Caco-2 (cell line): ENCODE measurements around the gene SLC7A6OS. TPM values are rescaled to one million over a fixed set of nuclear protein-coding genes. Genes with fewer than 3 reads are reported as not detected.
A peak's percentile ranks its signal among the peaks of the same experiment; 100 is the strongest.

Experiments
- BruUV-seq: library from RNA; stranded (reverse); fragments of 400-500 nt; replicated peaks from 2 replicates; lab custom pipeline; 2021; lab: Mats Ljungman, UMichigan
- CTCF ChIA-PET: fragments of 300-600 bp; sonication (Branson Sonifier 250); formaldehyde crosslinking; loops from one replicate; lab custom pipeline; 2022; ENCODE audit warnings: antibody characterized with exemption; lab: Charles Lee
- POLR2A ChIA-PET: fragments of 300-600 bp; sonication (Branson Sonifier 250); formaldehyde crosslinking; loops from one replicate; lab custom pipeline; 2022; ENCODE audit warnings: antibody characterized with exemption; lab: Charles Lee
- DNase-seq, 2 experiments: peaks; one replicate each; pipeline versions ENCODE4 v3.0.0 to v3.0.0-alpha.2; 2020 to 2022
- H3K27me3 ChIP-seq: replicated peaks from 2 replicates; pipeline ENCODE4 v1.6.0; 2011; ENCODE audit warnings: low read length; ENCODE audit not compliant: control insufficient read depth, insufficient read depth
- H3K36me3 ChIP-seq: 2 replicates; pipeline ENCODE4 v1.5.1; 2011; ENCODE audit warnings: low read length; ENCODE audit not compliant: control insufficient read depth, insufficient read depth
- H3K4me1 ChIP-seq: fragments of 250-450 bp; sonication (Bioruptor Pico); 2 replicates; pipeline ENCODE4 v1.5.1; 2020; ENCODE audit warnings: mild to moderate bottlenecking
- H3K4me3 ChIP-seq: 2 replicates; pipeline ENCODE4 v1.5.1; 2011; ENCODE audit warnings: low read depth, mild to moderate bottlenecking, control low read depth, low read length
- H3K9me3 ChIP-seq: fragments of 250-450 bp; sonication (Bioruptor Pico); 2 replicates; pipeline ENCODE4 v1.5.1; 2020; ENCODE audit warnings: mild to moderate bottlenecking, moderate library complexity
- H3K27ac Mint-ChIP-seq: one replicate; pipeline ENCODE4 v1.8.0; 2022; ENCODE audit warnings: mixed read lengths; ENCODE audit not compliant: unreplicated experiment
- H3K27me3 Mint-ChIP-seq: one replicate; pipeline ENCODE4 v1.8.0; 2022; ENCODE audit warnings: mixed read lengths; ENCODE audit not compliant: insufficient read depth, unreplicated experiment
- H3K36me3 Mint-ChIP-seq: one replicate; pipeline ENCODE4 v1.8.0; 2022; ENCODE audit warnings: mild to moderate bottlenecking, mixed read lengths; ENCODE audit not compliant: insufficient read depth, unreplicated experiment
- H3K4me1 Mint-ChIP-seq: one replicate; pipeline ENCODE4 v1.8.0; 2022; ENCODE audit warnings: low read depth, mixed read lengths; ENCODE audit not compliant: unreplicated experiment
- H3K4me3 Mint-ChIP-seq: one replicate; pipeline ENCODE4 v1.8.0; 2022; ENCODE audit warnings: mild to moderate bottlenecking, moderate library complexity, mixed read lengths; ENCODE audit not compliant: unreplicated experiment
- H3K9me3 Mint-ChIP-seq: one replicate; pipeline ENCODE4 v1.8.0; 2022; ENCODE audit warnings: mixed read lengths; ENCODE audit not compliant: unreplicated experiment
- intact Hi-C: fragments of 100-400 bp; cut with micrococcal nuclease; formaldehyde crosslinking; loops from one replicate; pipeline ENCODE4 v1.10.0; 2022; ENCODE audit not compliant: unreplicated experiment
- total RNA-seq: library from RNA; stranded (reverse); gene quantifications from 2 replicates; pipeline ENCODE4 v1.2.3, GENCODE V29; 2022
- TF ChIP-seq, protein P1 (sequence below), 2 experiments: fragments of 200-600 bp in 1 of 2; IDR thresholded peaks; 1 replicate in 1 of 2; 2 replicates in 1 of 2; pipeline versions ENCODE4 v1.5.1 to v1.8.0; 2011 to 2022; ENCODE audit warnings: antibody characterized with exemption in 1 of 2, control low read depth in 1 of 2, inconsistent platforms in 1 of 2, low read depth in 1 of 2, low read length in 1 of 2, mild to moderate bottlenecking in 1 of 2, moderate library complexity in 1 of 2; ENCODE audit not compliant: insufficient read depth in 1 of 2, severe bottlenecking in 1 of 2, unreplicated experiment in 1 of 2

The SLC7A6OS gene
- total RNA-seq, 1 experiment from 2014 or later: 34.0 TPM

DNA sequence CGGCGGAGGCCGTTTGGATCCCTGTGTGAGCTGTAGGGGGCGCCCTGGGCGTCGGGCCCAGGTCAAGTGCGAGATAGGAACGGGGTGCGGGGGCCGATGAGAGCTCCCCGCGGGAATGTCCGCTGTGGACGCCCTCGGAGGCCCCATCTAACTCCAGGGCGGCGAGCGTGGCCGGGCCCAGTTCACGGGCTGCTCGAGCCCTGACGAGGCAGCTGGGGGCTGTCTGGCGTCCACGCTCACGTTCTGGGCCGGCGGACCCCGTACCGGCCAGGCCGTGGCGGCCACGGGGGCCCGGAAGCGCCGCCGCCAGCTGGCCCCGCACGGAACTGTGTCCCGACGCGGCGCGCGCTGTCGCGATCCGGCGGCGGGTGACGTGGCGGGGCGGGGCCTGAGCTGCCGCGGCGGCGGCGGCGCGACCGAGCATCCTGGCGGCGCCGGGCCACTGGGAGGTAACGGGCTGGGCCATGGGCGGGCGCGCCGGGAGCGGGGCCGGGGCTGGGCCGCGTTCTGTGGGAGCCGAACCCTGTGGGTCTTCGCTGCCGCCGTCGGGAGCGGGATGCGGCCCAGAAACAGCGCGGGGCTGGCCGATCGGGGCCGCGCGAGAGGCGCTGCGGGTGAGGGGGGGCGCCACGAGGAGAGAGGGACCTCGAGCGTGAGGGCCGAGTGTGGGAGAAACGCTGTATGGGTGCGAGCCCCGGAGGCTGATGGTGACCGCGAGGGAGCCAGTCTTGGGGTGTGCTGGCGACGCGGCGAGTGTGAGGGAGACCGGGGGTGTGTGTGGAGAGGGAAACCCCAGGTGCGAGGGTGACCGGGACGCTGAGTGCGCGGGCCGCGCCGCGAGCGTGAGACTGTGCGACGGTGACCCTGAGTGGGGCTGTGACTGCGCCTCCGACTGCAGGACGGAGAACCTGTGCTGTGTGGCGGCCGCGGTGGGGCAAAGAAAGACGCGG is 46.3 kb downstream of the SLC7A6OS start, which contains the start of gene SLC7A6:
TSS of gene SLC7A6 (plus strand) at position 399 of the 950 bp plus-strand sequence. CDS start 10,201 bp downstream, outside the sequence.
- peak within 1 kb of the TSS; percentile 98 for H3K27ac Mint-ChIP-seq
- peak; percentile 85 to 90 for DNase-seq
- Histone ChIP-seq H3K4me3 (peak within 1 kb of the TSS; percentile 94), H3K9me3 (no peaks in the 10 kb centered on the region), H3K27me3 (no peaks in the 10 kb centered on the region), H3K36me3 (no peaks in the 10 kb centered on the region), H3K4me1 (peaks cover 44% of the 10 kb centered on the region)
- no peaks in the 10 kb centered on the region for H3K27me3 Mint-ChIP-seq
- TF ChIP-seq, protein P1, sequence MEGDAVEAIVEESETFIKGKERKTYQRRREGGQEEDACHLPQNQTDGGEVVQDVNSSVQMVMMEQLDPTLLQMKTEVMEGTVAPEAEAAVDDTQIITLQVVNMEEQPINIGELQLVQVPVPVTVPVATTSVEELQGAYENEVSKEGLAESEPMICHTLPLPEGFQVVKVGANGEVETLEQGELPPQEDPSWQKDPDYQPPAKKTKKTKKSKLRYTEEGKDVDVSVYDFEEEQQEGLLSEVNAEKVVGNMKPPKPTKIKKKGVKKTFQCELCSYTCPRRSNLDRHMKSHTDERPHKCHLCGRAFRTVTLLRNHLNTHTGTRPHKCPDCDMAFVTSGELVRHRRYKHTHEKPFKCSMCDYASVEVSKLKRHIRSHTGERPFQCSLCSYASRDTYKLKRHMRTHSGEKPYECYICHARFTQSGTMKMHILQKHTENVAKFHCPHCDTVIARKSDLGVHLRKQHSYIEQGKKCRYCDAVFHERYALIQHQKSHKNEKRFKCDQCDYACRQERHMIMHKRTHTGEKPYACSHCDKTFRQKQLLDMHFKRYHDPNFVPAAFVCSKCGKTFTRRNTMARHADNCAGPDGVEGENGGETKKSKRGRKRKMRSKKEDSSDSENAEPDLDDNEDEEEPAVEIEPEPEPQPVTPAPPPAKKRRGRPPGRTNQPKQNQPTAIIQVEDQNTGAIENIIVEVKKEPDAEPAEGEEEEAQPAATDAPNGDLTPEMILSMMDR (IDR thresholded peaks at IDR 0.05; ENCODE audit: insufficient read depth in 1 of 2, low read depth in 1 of 2, low read length in 1 of 2, severe bottlenecking in 1 of 2, unreplicated experiment in 1 of 2): peak; percentile 77 to 79
- H3K4me3 Mint-ChIP-seq: peak within 1 kb of the TSS; percentile 91
- H3K36me3 Mint-ChIP-seq: peaks cover 64% of the 10 kb centered on the region
- H3K9me3 Mint-ChIP-seq: no peaks in the 10 kb centered on the region
- ChIA-PET POLR2A (interaction anchor here (0.5 to 5.1 kb wide), 16 partner anchors 16 to 1511 kb away, joined by 3 to 59 read pairs (median 5); partner anchors contain the start of genes ESRP2, PLA2G15, PRMT7 and SLC7A6OS), CTCF (interaction anchor here (0.9 to 5.5 kb wide), 14 partner anchors 9 to 180 kb away, joined by 3 to 98 read pairs (median 6); partner anchors contain the start of genes ESRP2, NFATC3, PLA2G15 and PRMT7)
- H3K4me1 Mint-ChIP-seq: peaks cover 31% of the 10 kb centered on the region
- TSS peak; percentile 99 for BruUV-seq
- intact Hi-C loops: loop anchor here (1.0 to 5.0 kb wide), 5 partner anchors 17 to 64 kb away; partner anchors contain the start of genes PRMT7 and SLC7A6OS

DNA sequence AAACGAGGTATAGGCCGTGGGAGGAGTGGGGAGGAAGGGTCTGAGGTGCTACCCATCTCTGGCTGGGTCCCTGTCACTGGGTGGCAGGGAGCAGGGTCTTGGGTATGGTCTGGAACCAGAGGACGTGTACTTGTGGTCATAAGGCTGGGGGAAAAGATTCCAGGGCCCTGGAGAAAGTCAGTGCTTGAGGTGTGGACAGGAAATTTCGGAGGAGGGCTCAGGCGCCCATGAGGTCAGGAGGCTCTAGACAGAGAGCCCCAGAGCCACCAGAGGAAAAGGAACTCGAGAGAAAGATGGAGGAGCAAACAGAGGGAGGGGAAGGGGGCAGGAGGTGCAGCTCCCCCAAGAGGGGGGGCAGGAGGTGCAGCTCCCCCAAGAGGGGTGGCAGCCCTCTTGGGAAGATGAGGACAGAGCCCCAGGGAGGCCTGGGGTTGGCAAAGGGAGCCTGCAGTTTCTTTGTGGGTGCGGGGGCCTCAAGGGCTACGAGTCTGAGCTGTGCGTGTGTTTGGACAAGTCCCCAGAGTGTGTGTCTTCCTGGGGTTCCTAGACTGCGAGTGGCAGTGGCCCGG is 47.1 kb downstream of the SLC7A6OS start:
- BruUV-seq: no TSS peak
- no peak for DNase-seq
- H3K36me3 Mint-ChIP-seq: peaks cover 58% of the 10 kb centered on the region
- CTCF ChIA-PET: interaction anchor here (0.9 to 5.5 kb wide), 13 partner anchors 9 to 179 kb away, joined by 3 to 98 read pairs (median 7); partner anchors contain the start of genes ESRP2, NFATC3, PLA2G15 and PRMT7
- H3K4me3 Mint-ChIP-seq: peak overlapping the region; percentile 91
- peak overlapping the region; percentile 98 for H3K27ac Mint-ChIP-seq
- Histone ChIP-seq H3K27me3 (no peaks in the 10 kb centered on the region), H3K9me3 (no peaks in the 10 kb centered on the region), H3K4me3 (peak overlapping the region; percentile 94), H3K36me3 (no peaks in the 10 kb centered on the region), H3K4me1 (peaks cover 37% of the 10 kb centered on the region)
- H3K9me3 Mint-ChIP-seq: no peaks in the 10 kb centered on the region
- TF ChIP-seq, protein P1 (IDR thresholded peaks at IDR 0.05; ENCODE audit: insufficient read depth in 1 of 2, low read depth in 1 of 2, low read length in 1 of 2, severe bottlenecking in 1 of 2, unreplicated experiment in 1 of 2): no peak
- POLR2A ChIA-PET: interaction anchor here (0.7 to 5.1 kb wide), 8 partner anchors 17 to 69 kb away, joined by 3 to 59 read pairs (median 18); partner anchors contain the start of genes ESRP2, PLA2G15, PRMT7 and SLC7A6OS
- H3K27me3 Mint-ChIP-seq: no peaks in the 10 kb centered on the region
- intact Hi-C loops: loop anchor here (5.0 kb wide), 1 partner anchor 34 kb away; no protein-coding TSS in a partner anchor
- H3K4me1 Mint-ChIP-seq: peaks cover 31% of the 10 kb centered on the region
